Measurements from ENCODE around the gene GLYATL1B.
"Not testable (repeated sequence)": the region's sequence is repeated elsewhere in the genome, so short reads cannot be mapped to it uniquely, and the experiment has no call there.

- not testable (repeated sequence) for TF ChIP-seq EP300 (IDR thresholded peaks at IDR 0.05); RFX5 (IDR thresholded peaks at IDR 0.05); POLR2A (IDR thresholded peaks at IDR 0.05; ENCODE audit: low read length); REST (IDR thresholded peaks at IDR 0.05)
- TF ChIP-seq CTCF (IDR thresholded peaks at IDR 0.05) (peak; percentile 54), RAD21 (conservative IDR thresholded peaks at IDR 0.05 in 1 of 2, IDR thresholded peaks at IDR 0.05 in 1 of 2) (peak; percentile 62 to 83)
Measured at GRCh38 chr11:59058120-59059033, 27.7 kb upstream of the GLYATL1B start.
